Measurements from ENCODE around the gene COA3.
"Not testable (repeated sequence)": the region's sequence is repeated elsewhere in the genome, so short reads cannot be mapped to it uniquely, and the experiment has no call there.

COA3 gene

GRCh38 chr17:42780851-42781638 lies 17.5 kb downstream of the COA3 start:
- no peak for DNase-seq

GRCh38 chr17:42779936-42780850 lies 18.3 kb downstream of the COA3 start, which contains the start of gene WNK4:
TSS of gene WNK4 (plus strand) at chr17:42780610. CDS start at chr17:42780699, 89 bp downstream.
- no peak for DNase-seq

- no peak for DNase-seq
These were observed 19.1 kb downstream of the COA3 start for GRCh38 chr17:42779304-42779935.

- no peak for DNase-seq
These were observed 19.9 kb downstream of the COA3 start for GRCh38 chr17:42778570-42778969.

- no peak for DNase-seq
These were observed 22.9 kb downstream of the COA3 start for GRCh38 chr17:42775534-42776098.

GRCh38 chr17:42774066-42774745 lies 24.3 kb downstream of the COA3 start:
- DNase-seq, result no peak

- peak; percentile 71 for DNase-seq
These were observed 25.0 kb downstream of the COA3 start, which contains the start of gene VPS25 for GRCh38 chr17:42773290-42774035. TSS of gene VPS25 (plus strand) at chr17:42773449. CDS start at chr17:42773476, 27 bp downstream.

GRCh38 chr17:42772945-42773289 lies 25.6 kb downstream of the COA3 start:
- no peak for DNase-seq

GRCh38 chr17:42769964-42770363 lies 28.5 kb downstream of the COA3 start:
- not testable (repeated sequence) for DNase-seq

GRCh38 chr17:42768006-42768405 lies 30.5 kb downstream of the COA3 start:
- DNase-seq, result not testable (repeated sequence)

GRCh38 chr17:42767512-42767911 lies 31.0 kb downstream of the COA3 start:
- DNase-seq, result no peak

GRCh38 chr17:42766124-42766523 lies 32.4 kb downstream of the COA3 start:
- no peak for DNase-seq

- no peak for DNase-seq
These were observed 36.9 kb downstream of the COA3 start for GRCh38 chr17:42761638-42762037.

GRCh38 chr17:42760652-42761581 lies 37.6 kb downstream of the COA3 start, which contains the start of gene RAMP2:
TSS of gene RAMP2 (plus strand) at chr17:42761227. CDS start at chr17:42761262, 35 bp downstream.
- no peak for DNase-seq

- DNase-seq, result no peak
These were observed 38.4 kb downstream of the COA3 start for GRCh38 chr17:42759982-42760651.

- DNase-seq, result no peak
These were observed 43.7 kb downstream of the COA3 start for GRCh38 chr17:42754782-42755181.

- no peak for DNase-seq
These were observed 46.9 kb downstream of the COA3 start for GRCh38 chr17:42751628-42752027.

GRCh38 chr17:42750739-42751344 lies 47.7 kb downstream of the COA3 start:
- no peak for DNase-seq

All from stimulated activated naive CD4-positive, alpha-beta T cell treated with Interleukin-2 at 50 U/mL for 16 hours (primary cell).